GM18499 (cell line): Measurements from ENCODE around the gene MEAK7.

ENCODE experiments used
- ATAC-seq: cut with Tn5 transposase; IDR thresholded peaks from one replicate; pipeline ENCODE4 v1.9.1; 2021; ENCODE audit warnings: moderate number of reproducible peaks; ENCODE audit not compliant: insufficient read depth, unreplicated experiment

Gene MEAK7

DNA sequence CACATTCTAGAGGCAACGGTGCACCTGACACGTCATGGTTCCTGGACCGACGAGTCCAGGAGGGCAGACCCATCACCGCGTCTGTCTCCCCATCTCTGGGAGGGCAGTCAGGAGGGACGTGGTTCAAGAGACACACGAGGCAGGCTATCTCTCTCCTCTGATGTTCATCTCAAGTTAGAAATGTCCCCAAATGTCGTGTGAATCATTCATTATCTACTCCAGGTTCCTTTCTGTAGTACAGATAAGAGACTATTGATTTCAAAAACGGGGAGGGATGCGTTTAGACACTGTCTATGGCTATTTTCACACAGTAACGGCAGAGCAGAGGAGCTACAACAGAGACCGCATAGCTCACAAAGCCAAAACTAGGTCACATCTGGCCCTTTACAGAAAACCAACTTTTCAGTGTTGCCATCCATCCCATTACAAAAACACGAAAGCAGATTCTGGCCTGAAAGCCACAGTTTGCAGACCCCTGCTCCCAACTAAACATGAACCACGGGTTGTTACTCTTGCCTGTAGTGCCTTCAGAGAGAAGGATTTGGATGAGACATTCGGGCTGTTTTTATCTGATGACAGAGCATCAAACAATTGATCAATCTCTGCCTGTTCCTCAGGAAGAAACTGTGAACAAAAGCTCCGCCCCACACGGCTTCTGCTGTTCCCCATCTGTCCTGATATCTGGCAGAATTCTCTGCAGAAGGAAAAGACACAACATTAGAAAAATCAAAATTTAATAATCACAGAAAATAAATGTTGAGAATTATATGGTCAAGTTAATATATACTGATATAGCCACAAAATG, 6.8 kb downstream of the MEAK7 start:
- ATAC-seq = no peak

DNA sequence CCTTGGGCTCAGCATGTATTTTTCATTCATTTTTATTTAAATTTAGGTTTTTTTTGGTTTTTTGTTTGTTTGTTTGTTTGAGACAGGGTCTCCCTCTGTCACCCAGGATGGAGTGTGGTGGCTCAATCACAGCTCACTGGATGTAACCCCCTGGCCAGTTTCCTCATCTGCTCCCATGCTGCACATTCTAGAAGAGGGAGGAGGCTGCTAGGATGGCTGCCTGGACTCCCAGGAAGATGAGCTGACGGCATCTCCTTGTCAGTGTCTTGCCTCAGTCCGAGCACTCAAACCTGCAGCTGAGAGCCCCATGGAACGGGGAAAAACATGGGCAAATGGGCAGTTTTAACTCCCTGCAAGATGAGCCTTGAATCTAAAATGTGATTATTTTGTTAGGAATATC, 7.5 kb downstream of the MEAK7 start:
- ATAC-seq = no peak

DNA sequence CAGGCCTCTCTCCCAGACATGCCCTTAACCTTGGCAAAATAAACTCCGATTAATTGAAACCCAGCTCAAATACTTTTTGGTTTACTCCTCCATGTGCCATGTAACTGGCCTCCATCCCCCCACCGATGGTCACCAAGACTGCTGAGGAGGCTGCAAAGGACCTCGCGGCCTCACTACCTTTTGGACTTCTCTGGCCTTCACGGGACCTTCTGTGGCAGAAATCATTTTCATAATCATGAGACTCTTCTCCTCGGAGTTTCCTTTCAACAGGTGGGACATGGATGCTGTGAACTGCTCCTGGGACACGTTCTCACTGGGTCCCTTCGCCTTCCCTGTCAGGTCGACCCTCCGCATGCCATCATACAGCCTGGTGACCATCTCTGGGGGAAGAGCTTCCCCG, 9.0 kb downstream of the MEAK7 start:
- no peak for ATAC-seq

DNA sequence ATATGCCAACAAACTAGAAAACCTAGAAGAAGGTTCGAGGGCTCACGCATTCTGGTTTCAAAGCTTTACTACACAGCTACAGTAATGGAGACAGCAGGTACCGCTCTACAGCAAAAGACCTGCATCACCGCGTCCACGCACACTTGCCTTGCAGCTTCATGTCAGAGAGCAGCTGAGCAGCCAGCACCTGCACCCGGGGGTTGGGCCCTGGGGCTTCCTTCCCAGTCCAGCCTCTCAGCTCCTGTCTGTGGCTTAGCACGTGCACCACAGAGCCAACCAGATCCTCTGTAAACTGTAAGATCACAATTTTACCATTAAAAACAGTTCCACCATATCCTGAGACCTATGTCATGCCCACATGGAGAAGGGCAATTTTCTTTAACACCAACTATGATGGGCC, 15.3 kb downstream of the MEAK7 start:
- ATAC-seq = no peak

DNA sequence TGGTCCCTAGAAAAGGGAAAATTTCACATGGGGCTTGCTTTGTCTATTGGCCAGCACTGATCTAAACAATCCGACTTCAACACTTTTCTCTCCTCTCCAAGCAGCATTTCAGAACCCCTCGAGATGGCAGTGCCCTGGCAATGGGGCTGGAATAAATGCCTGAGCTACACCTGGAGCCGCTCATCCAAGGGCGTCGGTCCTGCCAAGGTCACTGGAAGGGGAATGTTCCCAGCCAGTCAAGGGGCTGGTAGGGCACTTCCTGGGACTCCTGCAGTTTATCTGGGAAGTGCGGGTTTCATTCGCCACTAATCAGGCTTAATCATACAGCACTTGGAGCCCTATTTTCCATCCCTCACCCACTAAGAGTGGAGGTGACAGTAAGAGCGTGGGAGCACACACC, 17.1 kb downstream of the MEAK7 start:
- ATAC-seq = no peak

DNA sequence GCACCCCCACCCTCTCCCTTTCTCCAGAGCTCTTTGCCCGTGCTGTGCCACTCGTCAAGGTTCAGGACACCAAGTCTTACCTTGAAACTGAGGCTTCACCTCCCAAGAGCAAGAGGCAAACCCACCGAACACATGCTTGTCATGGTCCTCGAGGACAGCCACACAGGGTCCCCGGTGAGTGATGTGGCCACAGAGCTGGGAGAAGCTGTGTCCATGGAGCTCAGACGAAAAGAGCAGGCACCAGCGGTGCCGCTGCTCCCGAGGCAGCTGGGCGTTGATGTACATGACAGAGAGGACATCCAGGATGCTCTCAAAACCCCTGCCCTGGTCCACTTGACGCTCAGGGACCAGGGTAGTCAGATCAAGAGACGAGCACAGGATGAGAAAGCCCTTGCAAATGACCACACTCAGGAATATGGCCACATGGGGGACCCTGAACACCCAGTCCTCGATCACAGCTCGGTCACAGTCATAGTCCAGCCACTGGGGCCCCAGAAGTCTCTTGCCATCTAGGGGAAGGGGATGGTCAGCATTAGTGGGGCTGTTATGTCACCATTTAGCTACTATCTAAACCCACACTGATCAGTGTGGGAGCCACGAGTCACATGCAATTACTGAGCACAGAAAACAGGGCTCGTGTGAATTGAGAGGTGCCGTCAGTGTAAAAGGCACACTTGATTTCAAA, 17.8 kb downstream of the MEAK7 start:
- ATAC-seq = no peak

DNA sequence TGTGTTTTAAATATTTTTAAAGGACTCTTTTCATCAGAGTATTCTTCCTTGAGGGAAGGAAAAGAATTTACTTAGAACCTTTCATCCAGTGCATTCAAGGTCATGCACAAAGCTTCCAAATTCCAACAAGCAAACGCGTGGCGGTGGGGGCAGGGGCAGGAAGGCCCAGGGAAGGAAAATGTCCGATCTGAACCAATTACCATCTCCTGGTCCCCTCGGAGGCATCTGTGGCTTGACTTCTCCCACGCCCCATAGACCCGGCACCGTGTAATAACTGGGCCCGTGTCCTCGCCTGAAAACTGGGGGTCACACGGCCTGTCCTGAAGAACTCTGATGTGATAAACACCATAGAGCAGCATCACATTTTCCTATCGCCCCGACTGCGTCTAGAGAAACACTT, 18.3 kb downstream of the MEAK7 start:
- no peak for ATAC-seq

DNA sequence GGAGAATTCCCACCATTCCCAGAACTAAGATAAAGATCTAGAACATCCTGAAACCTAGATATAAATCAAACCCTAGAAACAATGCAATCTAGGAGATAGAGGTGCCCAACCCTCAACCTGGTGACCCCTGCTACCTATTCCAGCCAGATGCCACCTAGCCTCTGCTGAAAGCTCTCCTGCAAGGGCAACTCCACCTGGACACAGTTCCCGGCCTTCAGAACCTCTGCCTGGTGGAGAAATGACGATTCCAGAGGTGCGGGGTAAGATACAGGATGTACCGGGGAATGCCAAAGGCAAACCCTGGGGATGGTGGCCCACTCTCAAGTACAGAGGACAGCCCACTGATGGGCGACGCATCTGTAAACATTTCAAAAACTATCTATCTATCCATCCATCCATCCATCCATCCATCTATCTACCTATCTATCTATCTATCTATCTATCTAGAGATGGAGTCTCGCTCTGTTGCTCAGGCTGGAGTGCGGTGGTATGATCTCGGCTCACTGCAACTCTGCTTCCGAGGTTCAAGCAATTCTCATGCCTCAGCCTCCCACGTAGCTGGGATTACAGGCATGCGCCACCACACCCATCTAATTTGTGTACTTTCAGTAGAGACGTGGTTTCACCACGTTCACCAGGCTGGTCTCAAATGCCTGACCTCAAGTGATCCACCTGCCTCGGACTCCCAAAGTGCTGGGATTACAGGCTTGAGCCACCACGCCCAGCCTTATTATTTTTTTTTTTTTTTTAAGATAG, 19.0 kb downstream of the MEAK7 start:
- ATAC-seq = no peak

DNA sequence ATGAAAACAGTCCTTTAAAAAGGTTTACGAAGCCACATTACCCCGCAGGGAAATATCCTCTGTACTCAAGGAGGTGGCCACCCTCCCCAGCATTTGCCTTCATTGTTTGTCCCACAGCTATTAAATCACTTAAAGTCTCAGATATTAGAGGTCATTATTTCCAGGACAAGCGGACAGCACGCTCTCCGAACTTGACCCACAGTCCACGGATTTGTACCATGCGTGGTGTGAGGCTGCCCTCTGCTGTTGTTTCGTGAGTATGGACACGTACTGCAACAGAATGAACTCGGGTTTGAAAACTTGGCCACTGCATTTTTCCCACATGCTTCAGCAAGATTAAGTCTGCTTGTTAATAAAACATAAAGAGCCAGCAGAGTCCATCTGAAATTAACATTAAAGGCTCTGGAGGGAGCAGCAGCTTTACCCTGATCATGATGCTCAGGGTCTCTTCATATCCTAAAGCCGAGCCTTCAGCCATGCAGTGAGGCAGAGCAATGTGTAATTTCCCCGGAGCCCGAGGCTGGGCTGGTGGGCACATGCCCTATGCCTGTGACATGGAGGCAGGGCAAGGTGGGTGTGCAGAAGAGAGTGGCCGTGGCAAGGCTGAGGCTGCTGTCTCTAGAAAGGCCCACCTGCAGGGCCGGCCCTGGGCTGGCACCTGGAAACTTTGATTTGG, 19.7 kb downstream of the MEAK7 start:
- no peak for ATAC-seq

DNA sequence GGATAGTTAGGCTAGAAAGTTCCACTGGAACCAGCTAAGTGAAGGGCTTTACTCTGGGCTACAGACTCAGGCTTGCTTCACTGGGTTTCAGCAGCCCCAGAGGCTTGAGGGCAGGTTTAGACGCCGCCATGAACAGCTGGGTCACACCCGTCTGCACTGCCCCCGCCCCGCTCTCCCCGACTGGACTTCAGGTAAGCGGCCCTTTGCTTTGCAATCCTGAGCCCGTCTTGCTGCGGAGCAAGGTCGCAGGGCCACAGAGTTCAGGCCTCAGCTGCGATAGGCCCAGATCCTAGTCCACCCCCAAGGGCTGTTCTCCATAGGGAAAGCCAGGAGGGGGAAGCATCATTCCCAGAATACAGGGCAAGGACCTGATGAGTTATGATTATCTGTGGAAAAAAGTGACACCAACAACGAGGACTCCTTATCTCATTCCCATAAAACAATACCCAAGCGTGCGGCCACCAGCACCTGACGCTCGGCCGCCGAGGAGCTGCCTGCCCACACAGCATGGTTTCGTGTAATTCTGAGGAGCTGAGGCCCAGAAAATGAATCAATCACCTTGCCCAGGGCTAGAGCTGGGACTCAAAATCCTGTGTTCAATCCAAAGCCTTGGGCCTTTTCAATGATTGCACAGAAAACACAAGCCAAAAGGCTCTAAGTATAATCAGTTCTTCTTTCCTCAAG, 20.4 kb downstream of the MEAK7 start:
- no peak for ATAC-seq

DNA sequence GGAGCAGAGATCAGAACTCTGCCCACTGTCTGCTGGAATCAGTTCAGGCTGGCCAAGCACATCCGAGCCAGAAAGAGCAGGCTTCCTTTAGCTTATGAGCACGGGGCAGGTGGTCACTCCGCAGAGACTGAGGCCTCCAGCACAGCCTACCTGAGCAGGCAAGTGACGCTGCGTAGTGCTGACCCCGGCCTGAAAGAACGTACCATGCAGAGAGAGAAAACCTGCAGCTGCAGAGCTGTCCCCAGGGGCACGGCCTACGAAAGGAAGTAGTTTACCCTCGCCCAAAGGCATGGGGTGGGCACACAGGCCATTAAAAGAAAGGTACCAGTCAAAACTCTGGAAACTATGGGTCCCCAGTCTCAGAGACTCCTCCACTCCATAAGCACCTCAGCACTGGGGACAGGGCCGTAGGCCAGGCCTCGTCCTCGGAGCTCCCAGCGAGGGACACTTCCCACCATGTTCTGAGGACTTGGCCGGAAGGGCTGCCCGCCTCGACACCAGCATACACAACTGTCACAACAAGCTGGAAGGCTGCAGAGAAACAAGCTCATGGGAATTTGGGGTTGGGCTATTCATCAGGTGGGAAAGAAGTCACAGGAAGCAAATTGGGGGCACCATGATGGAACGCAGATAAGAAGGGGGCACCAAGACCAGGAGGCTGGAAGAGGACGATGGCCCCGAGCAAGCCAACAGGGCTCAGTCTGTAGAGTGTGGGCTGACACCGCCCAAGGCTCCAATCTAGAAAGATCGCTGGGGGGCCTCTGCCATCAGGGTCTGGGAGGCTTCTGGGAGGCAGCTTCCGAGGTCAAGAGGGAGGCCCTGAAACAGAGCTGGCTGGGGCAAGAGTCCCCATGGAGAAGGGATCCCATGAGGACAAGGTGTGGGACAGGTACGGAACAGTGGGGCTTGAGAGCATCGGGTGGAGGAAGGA, 21.2 kb downstream of the MEAK7 start:
- ATAC-seq = no peak

DNA sequence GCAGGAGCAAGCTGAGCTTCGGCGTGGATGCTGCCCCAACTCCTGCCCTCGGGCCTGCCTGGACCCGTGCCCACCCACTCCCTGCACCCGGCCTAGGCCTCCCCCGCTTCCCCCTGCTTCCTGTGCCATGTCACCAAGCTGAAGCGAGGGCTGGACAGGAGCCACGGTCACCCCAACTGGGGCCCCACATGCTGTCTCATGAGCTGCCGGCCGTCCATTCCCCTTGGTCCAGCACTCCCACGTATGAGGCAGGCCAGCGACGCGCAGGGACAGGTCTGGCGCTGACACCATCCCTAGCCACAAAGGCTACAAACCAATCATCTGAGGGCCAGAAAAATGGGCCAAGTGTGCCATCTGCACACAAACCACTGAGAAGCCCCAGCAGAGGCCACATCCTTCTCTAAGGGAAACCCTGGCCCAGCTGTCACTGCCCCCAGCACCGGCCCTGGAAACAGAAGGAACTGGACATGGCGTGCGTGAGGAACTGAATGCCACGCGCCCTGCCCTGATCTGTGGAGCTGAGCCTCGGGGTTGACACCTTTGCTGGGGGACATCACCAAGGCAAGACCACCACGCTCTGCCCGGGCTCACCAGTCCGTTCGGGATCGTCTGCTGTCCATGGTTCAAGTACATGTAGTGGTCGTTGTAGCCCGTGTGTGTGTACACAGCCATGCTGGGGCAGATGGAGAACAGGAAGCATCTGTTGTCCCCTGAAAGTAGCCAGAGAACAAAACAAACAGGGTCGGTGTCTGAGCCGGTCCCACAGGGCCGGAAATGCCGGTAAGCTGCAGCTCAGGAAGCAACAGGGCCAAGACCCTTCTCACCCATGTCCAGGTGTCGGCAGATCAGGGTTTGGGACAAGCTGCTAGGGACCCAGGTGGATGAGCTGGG, 22.2 kb downstream of the MEAK7 start:
- no peak for ATAC-seq

DNA sequence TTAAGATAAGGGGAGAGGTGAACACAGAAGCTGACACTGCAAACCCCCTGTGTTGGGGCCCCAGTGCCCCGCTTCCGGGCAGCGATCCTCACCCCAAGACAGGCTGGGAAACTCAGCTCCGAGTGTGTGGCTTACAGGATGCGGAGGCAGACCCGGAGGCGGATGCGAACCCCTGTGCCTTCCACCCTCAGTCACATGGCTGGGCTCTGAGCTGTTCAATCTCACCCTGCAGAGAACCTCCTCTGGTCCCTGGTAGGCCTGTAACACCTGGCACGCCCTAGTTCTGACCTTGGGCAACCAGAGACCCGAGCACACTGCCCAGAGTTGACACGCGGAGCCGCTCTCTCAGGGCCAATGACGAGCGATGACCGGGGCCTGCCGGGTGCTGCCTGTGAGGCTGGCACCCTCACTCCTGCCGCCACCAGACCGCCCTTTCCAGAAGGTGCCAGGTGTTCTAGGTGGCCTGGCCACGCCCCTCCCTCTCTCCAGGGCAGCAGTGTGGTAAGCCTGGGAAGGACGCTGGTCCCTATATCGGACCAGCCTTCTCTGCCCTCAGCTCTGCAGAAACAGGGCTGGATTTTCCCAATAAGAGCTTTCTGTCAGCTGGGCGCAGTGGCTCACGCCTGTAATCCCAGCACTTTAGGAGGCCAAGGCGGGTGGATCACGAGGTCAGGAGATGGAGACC, 23.3 kb downstream of the MEAK7 start:
- no peak for ATAC-seq

DNA sequence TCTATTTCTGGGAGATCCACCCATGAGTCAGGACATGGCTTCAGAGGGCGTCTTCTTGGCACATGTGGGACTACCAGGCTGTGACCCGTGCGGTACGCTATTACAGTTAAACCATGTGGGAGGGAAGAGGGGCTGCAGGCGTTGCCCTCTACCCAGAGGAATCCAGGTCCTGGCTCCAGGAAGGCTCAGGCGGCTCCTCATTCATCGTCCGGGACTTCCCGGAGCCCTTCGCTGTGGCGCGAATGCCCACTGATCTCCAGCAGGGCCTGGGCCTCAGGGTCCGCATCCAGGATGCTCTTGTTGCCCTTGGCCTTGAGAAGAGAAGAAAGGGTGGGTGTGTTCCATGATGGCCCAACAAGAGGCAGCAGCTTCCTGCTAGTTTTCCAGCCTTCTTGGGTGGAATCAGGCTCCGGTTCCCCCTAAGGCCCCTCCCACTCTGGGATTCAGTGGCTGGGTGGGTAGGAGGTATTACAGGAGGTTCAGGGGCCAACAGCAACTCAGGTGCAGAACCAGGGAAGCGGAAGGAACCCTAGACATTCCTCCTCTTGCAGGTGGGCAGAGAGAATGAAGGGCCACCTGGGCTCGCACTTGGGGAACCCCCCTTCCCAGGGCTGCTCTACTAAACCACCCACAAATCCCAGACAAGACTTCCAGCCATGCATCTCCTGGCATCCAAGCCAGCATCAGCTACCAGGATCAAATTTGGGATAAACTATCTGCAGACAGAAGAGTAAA, 24.6 kb downstream of the MEAK7 start:
- no peak for ATAC-seq

DNA sequence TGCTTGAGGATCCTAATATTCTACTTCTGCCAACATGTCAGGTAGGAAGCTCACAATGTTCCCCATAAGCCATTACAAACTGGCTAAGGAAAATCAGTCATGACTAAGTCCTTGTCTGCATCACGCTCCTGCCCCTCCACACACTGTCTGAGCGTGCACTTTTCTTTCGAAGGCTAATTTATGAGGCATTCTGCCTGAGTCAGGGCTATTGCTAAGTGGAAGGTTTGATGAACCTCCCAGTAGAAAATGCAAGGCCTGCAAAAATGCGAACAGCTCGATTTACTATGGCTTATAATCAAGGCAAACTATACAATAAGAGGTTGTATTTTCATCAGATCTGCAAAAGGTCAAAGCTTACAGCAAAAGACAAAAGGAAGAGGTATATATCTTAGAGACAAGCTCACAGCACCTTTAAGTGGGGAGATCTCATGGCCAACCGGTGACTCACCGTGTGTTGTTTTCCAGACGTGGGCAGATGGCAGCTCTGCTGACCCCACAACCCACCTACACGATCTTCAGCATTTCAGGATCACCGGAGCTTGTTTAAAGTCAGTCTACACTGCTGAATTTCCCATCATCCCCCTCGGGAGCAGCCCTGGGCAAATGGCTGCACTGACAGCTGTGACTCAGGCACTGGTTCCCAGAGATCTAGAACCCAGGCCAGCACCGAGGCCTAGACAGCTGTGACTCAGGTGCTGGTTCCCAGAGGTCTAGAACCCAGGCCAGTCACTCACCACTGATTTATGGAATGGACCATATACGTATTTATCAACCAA, 26.1 kb downstream of the MEAK7 start:
- ATAC-seq = no peak

DNA sequence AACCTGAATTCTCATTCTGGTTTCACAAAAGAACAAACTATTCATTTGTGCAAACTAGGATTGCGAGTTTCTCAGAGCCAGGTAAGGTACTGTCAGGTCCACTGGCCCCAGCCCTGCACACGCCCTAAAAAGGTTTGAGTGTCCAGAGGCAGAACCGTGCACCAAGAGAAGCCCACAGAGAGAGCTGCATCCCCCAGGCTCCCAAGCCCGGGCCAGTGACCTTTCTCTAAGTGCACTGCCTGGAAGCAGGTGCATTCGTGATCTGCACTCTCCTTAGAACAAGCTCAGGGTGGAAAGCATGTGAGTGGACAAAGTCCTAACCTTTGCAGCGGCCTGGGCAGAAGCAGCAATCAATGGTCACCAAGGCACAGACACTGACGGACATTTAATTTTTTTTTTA, 26.8 kb downstream of the MEAK7 start:
- ATAC-seq = no peak
